Measurements from ENCODE around the gene GCK. TPM values are rescaled to one million over a fixed set of nuclear protein-coding genes. Genes with fewer than 3 reads are reported as not detected.
A peak's percentile ranks its signal among the peaks of the same experiment; 100 is the strongest.

Gene GCK
- polyA plus RNA-seq, 1 donor from 2014 or later = 0.68 TPM

DNA sequence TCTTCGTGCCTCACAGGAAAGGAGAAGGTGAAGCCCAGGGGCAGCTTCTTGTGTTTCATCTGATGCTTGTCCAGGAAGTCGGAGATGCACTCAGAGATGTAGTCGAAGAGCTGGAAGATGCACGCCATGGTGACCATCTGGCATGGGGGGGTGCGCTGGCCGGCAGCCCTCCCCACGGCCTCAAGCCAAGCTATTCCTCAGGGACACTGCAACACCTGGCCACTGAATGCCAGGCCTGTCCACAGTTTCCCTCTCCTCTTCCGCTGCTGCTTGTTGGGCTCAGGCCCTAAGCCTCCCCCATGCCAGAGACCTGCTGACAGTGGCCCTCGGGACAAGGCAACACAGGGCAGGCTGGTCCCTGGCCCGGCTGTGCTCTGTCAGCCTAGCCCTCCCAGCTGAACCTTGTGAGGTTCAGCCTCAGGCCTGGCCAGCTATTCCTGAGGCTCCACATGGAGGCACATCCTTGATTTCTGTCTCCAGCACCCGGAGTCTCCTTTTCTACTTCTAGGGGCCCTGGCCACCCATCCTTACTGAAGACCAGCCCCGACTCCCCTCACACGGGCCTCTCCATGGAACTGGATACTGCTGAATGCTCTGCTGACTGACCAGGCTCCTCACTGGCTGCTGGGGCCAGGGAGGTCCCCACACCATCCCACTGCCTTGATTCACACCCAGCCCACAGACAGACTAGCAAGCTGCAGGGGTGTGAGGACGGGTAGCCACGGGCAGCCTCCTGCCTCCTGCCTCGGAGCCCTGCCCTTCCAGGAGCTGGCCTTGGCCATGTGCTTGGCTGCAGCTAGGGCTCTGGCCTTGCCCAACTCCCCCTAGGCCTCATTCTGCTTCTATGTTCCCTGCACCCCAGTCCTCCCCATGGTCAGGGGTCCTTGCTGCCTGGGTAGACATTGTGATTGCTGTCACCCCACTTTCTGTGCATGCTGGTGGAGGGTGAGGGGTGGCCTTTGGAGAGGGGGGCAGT is 38.0 kb downstream of the GCK start:
- H3K27me3 Mint-ChIP-seq = no peaks in the 10 kb centered on the region
- H3K36me3 Mint-ChIP-seq = no peaks in the 10 kb centered on the region
- no peaks in the 10 kb centered on the region for H3K9me3 Mint-ChIP-seq
- no peaks in the 10 kb centered on the region for H3K4me1 Mint-ChIP-seq
- H3K27ac Mint-ChIP-seq = peak overlapping the region in 1 of 3 donors; percentile 81
- no peak overlapping the region for H3K4me3 Mint-ChIP-seq

DNA sequence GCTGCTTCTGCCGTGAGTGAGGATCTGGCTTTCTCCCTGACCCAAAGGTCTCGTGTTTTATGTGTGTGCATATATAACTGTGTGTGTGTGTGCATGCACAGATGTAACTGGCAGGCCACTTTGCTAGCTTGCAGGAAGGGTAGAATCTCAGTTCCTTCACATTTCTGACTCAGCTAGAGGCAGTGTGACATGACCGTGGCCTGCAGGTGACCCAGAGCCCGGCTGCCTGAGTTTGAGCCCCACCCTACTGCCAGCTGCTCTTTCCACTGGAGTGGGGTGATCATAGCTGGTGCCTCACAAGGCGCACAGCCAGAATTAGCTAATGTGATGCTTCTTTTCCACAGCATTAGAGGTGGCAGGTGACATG is 38.8 kb downstream of the GCK start:
- Mint-ChIP-seq H3K27me3 (no peaks in the 10 kb centered on the region), H3K9me3 (no peaks in the 10 kb centered on the region), H3K27ac (no peak overlapping the region), H3K4me1 (no peaks in the 10 kb centered on the region), H3K4me3 (no peak overlapping the region), H3K36me3 (no peaks in the 10 kb centered on the region)

- H3K4me3 Mint-ChIP-seq = no peak overlapping the region
- H3K36me3 Mint-ChIP-seq = no peaks in the 10 kb centered on the region
- H3K9me3 Mint-ChIP-seq = no peaks in the 10 kb centered on the region
- no peak overlapping the region for H3K27ac Mint-ChIP-seq
- peaks cover 0 to 1% (median 0%) of the 10 kb centered on the region in 3 donors for H3K4me1 Mint-ChIP-seq
- H3K27me3 Mint-ChIP-seq = peaks cover 4% of the 10 kb centered on the region
Observed at GRCh38 chr7:44149571-44150465, 39.4 kb downstream of the GCK start.

DNA sequence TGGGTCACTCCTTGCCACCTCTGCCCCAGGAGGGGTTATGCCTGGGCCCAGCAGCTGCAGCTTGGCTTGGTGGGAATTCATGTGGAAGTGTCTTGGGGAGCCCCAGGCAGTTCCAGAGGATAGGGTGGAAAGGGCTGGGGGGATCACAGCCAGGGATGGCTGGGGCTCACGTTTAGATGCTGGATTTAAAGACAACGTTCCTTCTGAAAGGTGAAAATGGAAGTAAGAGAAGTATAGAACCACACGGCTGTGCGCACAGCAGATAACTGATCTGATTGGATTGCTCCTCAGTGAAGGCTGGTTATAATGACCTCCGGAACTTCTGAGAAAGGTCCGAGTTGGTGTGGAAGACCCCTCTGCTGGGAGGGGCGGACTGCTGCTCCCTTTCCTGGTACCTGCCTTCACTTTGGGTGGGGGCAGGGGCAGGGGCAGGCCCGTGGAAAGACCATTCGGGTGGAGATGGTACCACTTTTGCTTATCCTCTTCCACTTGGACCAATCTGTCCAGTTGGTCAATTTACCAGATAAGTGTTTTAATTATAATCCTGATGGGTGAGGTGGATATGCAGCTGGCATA is 40.2 kb downstream of the GCK start:
- H3K36me3 Mint-ChIP-seq = no peaks in the 10 kb centered on the region
- H3K27ac Mint-ChIP-seq = no peak overlapping the region
- no peaks in the 10 kb centered on the region for H3K9me3 Mint-ChIP-seq
- peaks cover 4% of the 10 kb centered on the region for H3K27me3 Mint-ChIP-seq
- peaks cover 0 to 1% (median 0%) of the 10 kb centered on the region in 3 donors for H3K4me1 Mint-ChIP-seq
- no peak overlapping the region for H3K4me3 Mint-ChIP-seq

DNA sequence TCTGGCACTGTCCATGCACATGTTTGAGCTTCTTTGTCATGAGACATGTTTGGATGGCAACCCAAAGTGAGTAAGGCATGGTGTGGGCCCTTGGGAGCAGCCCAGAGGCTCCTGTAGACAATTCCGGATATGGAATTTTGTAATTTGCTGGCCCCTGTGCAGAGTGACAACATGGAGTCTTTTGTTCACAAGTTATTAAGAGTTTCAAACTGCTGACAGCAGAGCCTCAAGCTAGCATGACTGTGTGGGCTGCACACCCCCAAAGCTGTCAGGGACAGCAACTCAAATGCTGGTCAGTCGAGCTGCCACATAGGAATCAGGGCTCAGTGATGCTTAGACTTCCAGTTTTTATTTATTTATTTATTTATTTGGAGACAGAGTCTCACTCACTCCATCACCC is 41.1 kb downstream of the GCK start:
- no peaks in the 10 kb centered on the region for H3K9me3 Mint-ChIP-seq
- peaks cover 0 to 1% (median 0%) of the 10 kb centered on the region in 3 donors for H3K4me1 Mint-ChIP-seq
- H3K27me3 Mint-ChIP-seq = peaks cover 4% of the 10 kb centered on the region
- peak overlapping the region in 2 of 4 donors; percentile 32 to 34 for H3K4me3 Mint-ChIP-seq
- H3K27ac Mint-ChIP-seq = no peak overlapping the region
- H3K36me3 Mint-ChIP-seq = no peaks in the 10 kb centered on the region

- Mint-ChIP-seq H3K9me3 (no peaks in the 10 kb centered on the region), H3K27ac (no peak overlapping the region), H3K4me1 (peaks cover 0 to 1% (median 0%) of the 10 kb centered on the region in 3 donors), H3K27me3 (peaks cover 4% of the 10 kb centered on the region), H3K36me3 (no peaks in the 10 kb centered on the region), H3K4me3 (peak overlapping the region in 2 of 4 donors; percentile 32 to 34)
Observed at GRCh38 chr7:44147026-44147991, 41.9 kb downstream of the GCK start.

DNA sequence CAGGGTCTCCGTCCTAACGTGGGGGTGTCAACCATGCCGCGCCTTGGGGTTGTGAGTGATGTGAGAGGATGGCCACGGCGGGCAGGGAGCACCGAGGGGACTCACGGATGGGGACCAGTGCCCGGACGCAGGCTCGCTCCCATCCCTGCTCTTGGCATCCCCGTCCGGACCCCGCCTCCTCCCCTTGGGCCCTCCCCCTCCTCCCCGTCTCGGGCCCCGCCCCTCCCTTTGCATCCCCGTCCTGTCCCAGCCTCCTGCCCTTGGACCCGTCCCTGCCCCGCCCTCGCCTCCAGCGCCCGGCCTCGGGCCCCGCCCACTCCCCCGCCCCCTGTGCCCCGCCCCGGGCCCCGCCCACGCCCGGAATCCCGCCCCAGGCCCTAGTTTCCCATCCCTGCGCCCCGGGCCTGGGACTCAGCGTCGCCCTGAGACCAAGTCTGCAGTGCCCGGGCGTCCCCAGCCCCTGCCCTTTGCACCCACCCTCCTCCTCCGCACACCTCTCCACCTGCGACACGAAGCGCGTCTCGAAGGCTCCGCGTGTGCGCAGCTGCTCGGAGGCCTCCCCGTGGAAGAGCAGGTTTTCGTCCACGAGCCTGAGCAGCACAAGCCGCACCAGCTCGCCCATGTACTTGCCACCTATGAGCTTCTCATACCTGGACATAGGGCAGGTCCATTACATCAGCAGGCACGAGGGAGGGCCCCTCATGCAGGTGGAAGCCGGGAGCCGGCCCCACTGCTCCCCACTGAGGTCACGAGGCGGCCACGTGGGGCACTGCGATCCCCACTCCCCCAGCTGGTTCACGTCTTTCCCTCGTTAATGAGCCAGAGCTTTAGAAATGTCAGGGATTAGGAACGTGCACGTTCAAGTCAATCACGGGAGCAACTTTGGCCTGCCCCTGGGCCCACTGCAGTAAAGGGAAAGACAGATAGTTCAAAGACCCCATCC is 43.0 kb downstream of the GCK start:
- Mint-ChIP-seq H3K4me3 (peak overlapping the region; percentile 40 to 91 (median 82)), H3K27ac (no peak overlapping the region), H3K36me3 (no peaks in the 10 kb centered on the region), H3K27me3 (peaks cover 4% of the 10 kb centered on the region), H3K9me3 (no peaks in the 10 kb centered on the region), H3K4me1 (peaks cover 0 to 1% (median 0%) of the 10 kb centered on the region in 3 donors)

DNA sequence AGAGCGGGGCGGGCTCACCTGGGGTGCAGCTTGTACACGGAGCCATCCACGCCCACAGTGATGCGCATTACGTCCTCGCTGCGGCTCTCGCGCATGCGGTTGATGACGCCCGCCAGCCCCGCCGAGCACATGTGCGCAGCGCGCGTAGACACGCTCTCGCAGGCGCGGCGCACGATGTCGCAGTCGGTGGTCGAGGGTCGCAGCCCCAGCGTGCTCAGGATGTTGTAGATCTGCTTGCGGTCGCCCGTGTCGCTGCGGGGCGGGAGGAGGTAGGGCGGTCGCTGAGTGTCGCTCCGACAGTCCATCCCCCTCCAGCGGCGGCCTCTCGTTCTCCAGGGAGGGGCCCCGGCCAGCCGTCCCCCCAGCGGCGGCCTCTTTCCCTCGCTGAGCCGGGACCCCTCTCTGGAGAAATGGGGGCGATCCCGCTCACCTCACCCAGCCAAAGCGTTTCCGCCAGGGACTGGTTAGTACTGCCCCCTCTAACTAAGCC is 43.7 kb downstream of the GCK start:
- no peak overlapping the region for H3K27ac Mint-ChIP-seq
- H3K4me3 Mint-ChIP-seq = peak overlapping the region; percentile 40 to 91 (median 82)
- no peaks in the 10 kb centered on the region for H3K9me3 Mint-ChIP-seq
- no peaks in the 10 kb centered on the region for H3K36me3 Mint-ChIP-seq
- peaks cover 4% of the 10 kb centered on the region for H3K27me3 Mint-ChIP-seq
- H3K4me1 Mint-ChIP-seq = peaks cover 0 to 1% (median 0%) of the 10 kb centered on the region in 3 donors

- peak overlapping the region in 3 of 4 donors; percentile 40 to 86 (median 78) for H3K4me3 Mint-ChIP-seq
- no peaks in the 10 kb centered on the region for H3K36me3 Mint-ChIP-seq
- H3K27me3 Mint-ChIP-seq = peaks cover 4% of the 10 kb centered on the region
- no peak overlapping the region for H3K27ac Mint-ChIP-seq
- no peaks in the 10 kb centered on the region for H3K9me3 Mint-ChIP-seq
- H3K4me1 Mint-ChIP-seq = peaks cover 0 to 1% (median 0%) of the 10 kb centered on the region in 3 donors
Observed at GRCh38 chr7:44144968-44145478, 44.2 kb downstream of the GCK start.

DNA sequence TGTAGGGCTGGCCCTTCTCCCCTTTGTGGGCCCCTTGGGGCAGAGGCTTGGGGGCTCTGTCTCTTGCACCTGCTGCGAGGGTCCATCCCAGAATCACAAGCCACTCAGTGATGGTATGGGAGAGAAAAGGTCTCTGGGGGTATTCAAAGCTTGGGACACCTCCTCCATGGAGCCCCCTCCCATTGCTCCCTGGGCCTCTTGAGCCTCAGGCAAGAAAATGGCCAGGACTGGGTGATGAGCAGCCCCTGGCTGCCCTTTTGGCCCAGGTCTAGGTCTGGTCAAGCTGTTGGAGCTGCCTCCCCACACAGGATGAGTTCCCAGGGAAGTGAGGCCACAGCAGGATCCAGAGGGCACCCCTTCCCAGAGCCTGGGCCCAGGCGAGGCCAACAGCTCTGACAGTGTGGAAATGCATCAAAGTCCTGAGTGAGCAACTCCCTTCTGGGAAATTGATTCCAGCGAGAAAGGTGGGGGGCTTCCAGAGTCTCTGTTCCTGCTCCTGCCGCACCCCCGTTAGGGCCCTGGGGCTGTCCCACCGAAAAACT is 44.7 kb downstream of the GCK start:
- no peaks in the 10 kb centered on the region for H3K9me3 Mint-ChIP-seq
- peaks cover 4% of the 10 kb centered on the region for H3K27me3 Mint-ChIP-seq
- peak overlapping the region in 2 of 4 donors; percentile 7 to 17 for H3K4me3 Mint-ChIP-seq
- peaks cover 0 to 1% (median 0%) of the 10 kb centered on the region in 3 donors for H3K4me1 Mint-ChIP-seq
- no peaks in the 10 kb centered on the region for H3K36me3 Mint-ChIP-seq
- no peak overlapping the region for H3K27ac Mint-ChIP-seq

DNA sequence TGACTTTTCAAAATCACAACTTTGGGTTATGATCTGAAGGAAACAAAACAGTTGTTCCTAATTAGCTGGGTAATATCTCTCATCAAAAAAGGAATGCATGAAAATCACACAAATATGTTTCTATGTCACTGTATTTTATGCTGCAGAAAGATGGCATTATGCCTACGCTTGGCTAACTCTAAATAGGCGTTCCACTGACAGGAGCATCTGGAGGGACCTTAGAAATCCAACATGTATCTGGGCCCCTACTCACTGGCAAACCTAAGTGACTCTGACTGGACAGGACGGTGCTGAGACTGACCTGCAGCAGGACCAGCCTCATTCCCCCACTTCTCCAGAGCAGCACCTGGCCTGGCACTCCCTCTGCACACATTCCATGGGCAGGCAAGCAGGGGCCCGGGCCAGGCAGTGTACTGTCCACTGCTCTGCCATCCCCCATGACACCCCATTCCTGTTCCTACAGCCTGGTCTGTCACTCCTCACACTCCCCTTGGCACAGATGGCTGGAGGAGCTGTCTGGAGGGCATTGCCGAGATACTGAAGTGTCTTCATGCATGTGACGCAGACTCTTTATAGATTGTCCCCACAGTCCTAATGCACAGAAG is 45.5 kb downstream of the GCK start:
- peak overlapping the region in 1 of 4 donors; percentile 28 for H3K4me3 Mint-ChIP-seq
- no peak overlapping the region for H3K27ac Mint-ChIP-seq
- H3K36me3 Mint-ChIP-seq = no peaks in the 10 kb centered on the region
- peaks cover 0 to 1% (median 0%) of the 10 kb centered on the region in 3 donors for H3K4me1 Mint-ChIP-seq
- peaks cover 4% of the 10 kb centered on the region for H3K27me3 Mint-ChIP-seq
- no peaks in the 10 kb centered on the region for H3K9me3 Mint-ChIP-seq

DNA sequence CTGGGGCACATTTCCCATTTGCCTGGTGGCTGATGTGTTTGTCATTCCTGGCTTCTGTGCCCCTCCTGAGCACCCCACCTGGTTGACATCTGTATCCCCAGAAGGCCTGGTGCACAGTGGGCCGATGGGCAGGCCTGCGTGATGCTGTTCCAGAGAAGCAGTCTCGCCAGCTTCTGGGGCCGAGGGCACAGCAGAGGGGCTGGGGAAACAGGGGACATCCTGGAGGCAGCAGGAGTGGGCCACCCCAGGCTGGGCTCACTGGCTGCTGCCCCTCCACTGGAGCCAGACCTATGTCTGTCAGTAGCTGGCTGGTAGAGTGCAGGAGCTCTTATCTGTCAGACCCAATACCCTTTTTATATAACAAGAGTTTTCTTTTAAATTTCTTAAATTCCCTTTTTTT is 47.2 kb downstream of the GCK start:
- Mint-ChIP-seq H3K27me3 (peaks cover 4% of the 10 kb centered on the region), H3K36me3 (no peaks in the 10 kb centered on the region), H3K9me3 (no peaks in the 10 kb centered on the region), H3K27ac (no peak overlapping the region), H3K4me1 (peaks cover 0 to 1% (median 0%) of the 10 kb centered on the region in 3 donors), H3K4me3 (no peak overlapping the region)
